H1 (cell line): ENCODE data around the gene ATP5ME.

Experiments
- CTCF ChIP-seq, 3 experiments: IDR thresholded peaks; 1 replicate in 2 of 3; 2 replicates in 1 of 3; pipeline versions ENCODE4 v1.5.1 to v1.6.1; 2011; ENCODE audit warnings: low read length in 3 of 3, mild to moderate bottlenecking in 3 of 3, inconsistent platforms in 2 of 3, low read depth in 1 of 3, moderate library complexity in 1 of 3; ENCODE audit not compliant: insufficient read depth in 1 of 3; ENCODE audit errors: control extremely low read depth in 1 of 3
- EP300 ChIP-seq, 2 experiments: IDR thresholded peaks; 1 replicate in 1 of 2; 2 replicates in 1 of 2; pipeline ENCODE4 v1.6.1; 2011 to 2012; ENCODE audit warnings: low read depth in 2 of 2, low read length in 2 of 2, mild to moderate bottlenecking in 2 of 2, borderline replicate concordance in 1 of 2, inconsistent platforms in 1 of 2, moderate library complexity in 1 of 2
- EZH2 ChIP-seq: fragments of 200-600 bp; sonication (generic); IDR thresholded peaks from 2 replicates; pipeline ENCODE4 v1.7.1; 2012; ENCODE audit warnings: low read depth, mild to moderate bottlenecking, moderate library complexity, low read length, inconsistent platforms; ENCODE audit not compliant: severe bottlenecking
- PHF8 ChIP-seq: fragments of 200-600 bp; sonication (generic); conservative IDR thresholded peaks from 2 replicates; pipeline ENCODE4 v1.7.1; 2012; ENCODE audit warnings: low read depth, mild to moderate bottlenecking, inconsistent platforms, low read length, moderate library complexity
- POLR2A ChIP-seq, 2 experiments: IDR thresholded peaks; 1 replicate in 1 of 2; 2 replicates in 1 of 2; pipeline ENCODE4 v1.6.1; 2011; ENCODE audit warnings: low read depth in 2 of 2, low read length in 2 of 2, mild to moderate bottlenecking in 2 of 2; ENCODE audit errors: control extremely low read depth in 1 of 2
- POLR2AphosphoS5 ChIP-seq: IDR thresholded peaks from 2 replicates; pipeline ENCODE4 v1.6.1; 2011; ENCODE audit warnings: low read depth, low read length
- RBBP5 ChIP-seq: IDR thresholded peaks from 2 replicates; pipeline ENCODE4 v1.7.1; 2012; ENCODE audit warnings: low read depth, mild to moderate bottlenecking, inconsistent platforms, low read length, moderate library complexity, borderline replicate concordance
- TAF1 ChIP-seq: IDR thresholded peaks from 2 replicates; pipeline ENCODE4 v1.6.1; 2011; ENCODE audit warnings: mild to moderate bottlenecking, low read depth, low read length

GRCh38 chr4:653831-654502 lies 20.1 kb downstream of the ATP5ME start:
- TF ChIP-seq PHF8 (no peak), TAF1 (no peak), EP300 (IDR thresholded peaks at IDR 0.05; ENCODE audit: borderline replicate concordance in 1 of 2, low read depth in 2 of 2, low read length in 2 of 2) (no peak), POLR2A (IDR thresholded peaks at IDR 0.05; ENCODE audit: control extremely low read depth in 1 of 2, low read depth in 2 of 2, low read length in 2 of 2) (no peak), EZH2 (no peak), CTCF (IDR thresholded peaks at IDR 0.05; ENCODE audit: control extremely low read depth in 1 of 3, insufficient read depth in 1 of 3, low read depth in 1 of 3, low read length in 3 of 3) (no peak), POLR2AphosphoS5 (no peak), RBBP5 (no peak)
